HG03575 (cell line): ENCODE measurements around the gene SLC27A3.

ENCODE experiments used
- ATAC-seq: cut with Tn5 transposase; IDR thresholded peaks from one replicate; pipeline ENCODE4 v1.9.1; 2021; ENCODE audit not compliant: unreplicated experiment, insufficient number of reproducible peaks, low FRiP score; ENCODE audit errors: extremely low read depth

The SLC27A3 gene

GRCh38 chr1:153818876-153819275 is 43.7 kb downstream of the SLC27A3 start:
- no peak for ATAC-seq

- ATAC-seq: no peak
These were observed 52.2 kb downstream of the SLC27A3 start for GRCh38 chr1:153827168-153827964.
